Neuronal stem cell (in vitro differentiated cells): ENCODE measurements around the gene KIFC3.

Experiments used
- DNase-seq: peaks from one replicate; pipeline ENCODE4 v3.0.0-alpha.2; 2013; ENCODE audit warnings: low spot score
- H2AFZ ChIP-seq: one replicate; pipeline ENCODE4 v1.6.1; 2013; ENCODE audit warnings: mild to moderate bottlenecking, low read length, inconsistent platforms
- H2AK5ac ChIP-seq: 2 replicates; pipeline ENCODE4 v1.6.1; 2013; ENCODE audit warnings: low read depth, mild to moderate bottlenecking, inconsistent platforms, low read length, moderate library complexity, mixed read lengths
- H2BK120ac ChIP-seq: 2 replicates; pipeline ENCODE4 v1.6.1; 2013; ENCODE audit warnings: low read depth, mild to moderate bottlenecking, inconsistent platforms, low read length, moderate library complexity, mixed read lengths
- H2BK12ac ChIP-seq: one replicate; pipeline ENCODE4 v1.6.1; 2013; ENCODE audit warnings: low read length, inconsistent platforms
- H2BK15ac ChIP-seq: 2 replicates; pipeline ENCODE4 v1.6.1; 2013; ENCODE audit warnings: mild to moderate bottlenecking, low read length, inconsistent platforms, mixed read lengths
- H2BK5ac ChIP-seq: one replicate; pipeline ENCODE4 v1.6.1; 2013; ENCODE audit warnings: inconsistent platforms, mild to moderate bottlenecking, low read length, moderate library complexity
- H3K14ac ChIP-seq: one replicate; pipeline ENCODE4 v1.6.1; 2013; ENCODE audit warnings: low read length, inconsistent platforms
- H3K18ac ChIP-seq: 2 replicates; pipeline ENCODE4 v1.6.1; 2013; ENCODE audit warnings: low read length, inconsistent platforms
- H3K23ac ChIP-seq: 2 replicates; pipeline ENCODE4 v1.6.1; 2013; ENCODE audit warnings: low read depth, mild to moderate bottlenecking, mixed read lengths, low read length, inconsistent platforms; ENCODE audit not compliant: poor library complexity
- H3K27ac ChIP-seq: replicated peaks from 3 replicates; pipeline ENCODE4 v1.5.1; 2013; ENCODE audit warnings: low read length, inconsistent platforms
- H3K27me3 ChIP-seq, 3 experiments: 2 replicates each; pipeline ENCODE4 v1.6.1; 2013; ENCODE audit warnings: low read length in 3 of 3, mild to moderate bottlenecking in 2 of 3, inconsistent platforms in 1 of 3, low read depth in 1 of 3, mixed read lengths in 1 of 3, moderate library complexity in 1 of 3; ENCODE audit not compliant: control insufficient read depth in 3 of 3, insufficient read depth in 3 of 3
- H3K36me3 ChIP-seq, 2 donors: replicated peaks in 1 of 2; 2 replicates each; pipeline ENCODE4 v1.6.1; 2013; ENCODE audit warnings: low read length in 2 of 2; ENCODE audit not compliant: control insufficient read depth in 2 of 2, insufficient read depth in 2 of 2
- H3K4ac ChIP-seq: 2 replicates; pipeline ENCODE4 v1.6.1; 2013; ENCODE audit warnings: inconsistent platforms, mild to moderate bottlenecking, low read length, moderate library complexity
- H3K4me1 ChIP-seq, 2 donors: 1 replicate in 1 of 2; 2 replicates in 1 of 2; pipeline ENCODE4 v1.6.1; 2013; ENCODE audit warnings: low read length in 2 of 2, low read depth in 1 of 2; ENCODE audit not compliant: control insufficient read depth in 2 of 2, insufficient read depth in 1 of 2
- H3K4me2 ChIP-seq: one replicate; pipeline ENCODE4 v1.6.1; 2013; ENCODE audit warnings: mild to moderate bottlenecking, low read length, inconsistent platforms; ENCODE audit not compliant: insufficient read depth, poor library complexity, severe bottlenecking
- H3K4me3 ChIP-seq, 2 donors: 2 replicates each; pipeline ENCODE4 v1.5.1; 2013; ENCODE audit warnings: low read length in 2 of 2, mild to moderate bottlenecking in 2 of 2, inconsistent platforms in 1 of 2, moderate library complexity in 1 of 2
- H3K79me1 ChIP-seq: one replicate; pipeline ENCODE4 v1.6.1; 2013; ENCODE audit warnings: low read depth, mild to moderate bottlenecking, inconsistent platforms, low read length, moderate library complexity
- H3K9ac ChIP-seq: one replicate; pipeline ENCODE4 v1.6.1; 2013; ENCODE audit warnings: mild to moderate bottlenecking, low read depth, low read length, inconsistent platforms; ENCODE audit not compliant: poor library complexity
- H3K9me3 ChIP-seq, 2 donors: replicated peaks in 1 of 2; 2 replicates each; pipeline versions ENCODE3 to v1.6.1; 2013; ENCODE audit warnings: low read length in 2 of 2, mild to moderate bottlenecking in 2 of 2, inconsistent platforms in 1 of 2, low read depth in 1 of 2, mixed read lengths in 1 of 2, moderate library complexity in 1 of 2; ENCODE audit not compliant: control insufficient read depth in 2 of 2, insufficient read depth in 1 of 2
- H4K8ac ChIP-seq: one replicate; pipeline ENCODE4 v1.6.1; 2013; ENCODE audit warnings: low read depth, mild to moderate bottlenecking, inconsistent platforms, low read length, moderate library complexity
- H4K91ac ChIP-seq: one replicate; pipeline ENCODE4 v1.6.1; 2013; ENCODE audit warnings: low read length, low read depth, mild to moderate bottlenecking, inconsistent platforms; ENCODE audit not compliant: poor library complexity
- whole genome bisulfite sequencing, 2 donors: extraction: QIAGEN DNeasy Blood & Tissue Kit; methylation state at CpG; one replicate each; pipeline ENCODE4 v1.1.7; 2013; ENCODE audit warnings: missing lambda C conversion rate in 2 of 2, mixed read lengths in 1 of 2; ENCODE audit not compliant: insufficient read length in 2 of 2, insufficient replicate concordance in 1 of 2; ENCODE audit errors: extremely low coverage in 2 of 2; 5-methylcytosine and 5-hydroxymethylcytosine counted together

Gene KIFC3

DNA sequence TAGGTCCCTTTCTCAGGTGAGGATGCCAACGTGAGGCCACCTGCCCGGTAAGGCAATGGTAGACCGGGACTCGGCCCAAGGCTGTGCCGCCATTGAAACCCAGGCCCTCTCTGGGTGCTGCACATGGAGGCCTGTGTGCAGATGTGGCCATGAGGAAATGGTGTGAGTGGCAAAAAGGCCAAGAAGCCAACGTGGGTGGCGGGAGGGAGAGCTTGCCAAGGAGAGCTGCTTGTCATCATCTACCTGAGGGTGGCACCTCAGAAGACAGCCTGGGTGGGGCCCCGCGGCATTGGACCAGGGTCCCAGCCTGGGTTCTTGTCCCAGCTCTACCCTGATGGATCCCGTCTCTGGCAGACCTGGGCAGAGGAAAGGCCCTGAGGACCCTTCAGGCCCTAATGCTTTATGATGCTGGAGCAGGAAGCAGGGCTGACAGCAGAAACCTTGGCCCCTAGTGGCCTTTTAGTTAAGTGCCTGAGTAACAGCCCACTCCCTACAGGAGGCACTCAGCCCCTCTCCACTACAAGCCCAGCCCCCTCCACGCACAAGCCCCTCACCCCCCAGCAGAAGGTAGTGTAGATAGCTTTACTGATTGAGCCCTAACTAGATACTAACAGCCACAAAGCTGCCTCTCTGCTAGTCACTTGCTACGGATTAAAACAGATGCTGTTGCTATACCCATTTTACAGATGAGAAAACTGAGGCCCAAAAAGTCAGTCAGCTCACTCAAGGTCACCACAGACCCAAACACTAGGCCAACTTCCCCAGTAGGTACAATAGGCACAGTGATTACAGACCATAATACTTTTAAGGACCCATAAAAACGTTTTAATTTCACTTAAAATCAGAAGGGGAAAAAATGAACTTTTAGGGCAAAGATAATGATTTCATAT, 26.2 kb upstream of the KIFC3 start:
- peak overlapping the region; percentile 30 for H2BK15ac ChIP-seq

GRCh38 chr16:57826706-57827625, 24.7 kb upstream of the KIFC3 start:
- H3K9ac ChIP-seq = no peak overlapping the region
- no peaks in the 10 kb centered on the region for H3K79me1 ChIP-seq
- no peaks in the 10 kb centered on the region for H3K36me3 ChIP-seq
- peaks cover 0 to 2% of the 10 kb centered on the region in 2 donors for H3K4me1 ChIP-seq
- DNase-seq = no peak
- no peak overlapping the region for H2BK12ac ChIP-seq
- peaks cover 0 to 23% (median 0%) of the 10 kb centered on the region in 3 experiments for H3K27me3 ChIP-seq
- H3K27ac ChIP-seq = no peak overlapping the region
- H3K18ac ChIP-seq = peak overlapping the region; percentile 51
- no peak overlapping the region for H3K14ac ChIP-seq
- no CpG with 5 or more reads among the region's 22 CpGs for WGBS, 2 donors
- H3K4ac ChIP-seq = no peak overlapping the region
- peaks cover 0 to 2% of the 10 kb centered on the region in 2 donors for H3K9me3 ChIP-seq
- H2BK5ac ChIP-seq = no peak overlapping the region
- no peak overlapping the region for H2BK15ac ChIP-seq
- peak overlapping the region; percentile 58 for H2AK5ac ChIP-seq
- peak overlapping the region; percentile 42 for H2AFZ ChIP-seq
- no peak overlapping the region for H3K4me3 ChIP-seq
- no peak overlapping the region for H4K8ac ChIP-seq
- H3K4me2 ChIP-seq = no peak overlapping the region
- no peak overlapping the region for H4K91ac ChIP-seq
- H2BK120ac ChIP-seq = no peak overlapping the region
- H3K23ac ChIP-seq = no peak overlapping the region

More for the DNA sequence above, 26.2 kb upstream of the KIFC3 start:
- no peak overlapping the region for H2BK120ac ChIP-seq
- H3K4me3 ChIP-seq = no peak overlapping the region
- H3K27ac ChIP-seq = no peak overlapping the region
- peak overlapping the region; percentile 47 for H3K14ac ChIP-seq
- H3K4me1 ChIP-seq = peaks cover 0 to 2% of the 10 kb centered on the region in 2 donors
- no peak overlapping the region for H2BK5ac ChIP-seq
- H4K91ac ChIP-seq = no peak overlapping the region
- peak overlapping the region; percentile 38 for H3K4ac ChIP-seq
- H2AFZ ChIP-seq = no peak overlapping the region
- peak overlapping the region; percentile 35 for H2AK5ac ChIP-seq
- no peaks in the 10 kb centered on the region for H3K36me3 ChIP-seq
- peaks cover 0 to 2% of the 10 kb centered on the region in 2 donors for H3K9me3 ChIP-seq
- peak overlapping the region; percentile 13 for H3K23ac ChIP-seq
- peak overlapping the region; percentile 52 for H3K18ac ChIP-seq
- H3K79me1 ChIP-seq = no peaks in the 10 kb centered on the region
- no peak overlapping the region for H3K9ac ChIP-seq
- peaks cover 0 to 23% (median 0%) of the 10 kb centered on the region in 3 experiments for H3K27me3 ChIP-seq
- H3K4me2 ChIP-seq = no peak overlapping the region
- H2BK12ac ChIP-seq = no peak overlapping the region
- no peak for DNase-seq
- H4K8ac ChIP-seq = no peak overlapping the region
- no CpG with 5 or more reads among the region's 13 CpGs for WGBS, 2 donors

DNA sequence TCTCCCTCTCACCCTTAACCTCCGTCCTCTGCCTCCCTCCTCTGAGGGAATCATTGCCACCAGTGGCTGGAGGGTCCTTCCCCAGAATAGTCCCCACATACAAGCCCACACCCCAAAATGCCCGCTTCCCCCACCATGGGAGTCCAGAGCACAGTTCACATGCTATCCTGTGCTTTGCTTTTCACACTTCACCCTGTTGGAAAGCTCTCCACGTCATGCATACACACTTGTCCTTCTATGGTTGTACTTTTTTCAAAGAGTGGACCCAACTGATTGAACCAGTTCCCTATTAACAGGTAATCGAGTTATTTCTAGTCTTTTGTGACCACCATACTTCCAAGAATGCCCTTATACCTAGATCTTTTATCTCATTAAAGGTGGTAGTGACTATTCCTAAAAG, 23.8 kb upstream of the KIFC3 start:
- no peak overlapping the region for H3K18ac ChIP-seq
- H3K36me3 ChIP-seq = no peaks in the 10 kb centered on the region
- no peak overlapping the region for H3K4me2 ChIP-seq
- WGBS, 2 donors = no CpG with 5 or more reads among the region's 4 CpGs
- peaks cover 0 to 23% (median 0%) of the 10 kb centered on the region in 3 experiments for H3K27me3 ChIP-seq
- no peak overlapping the region for H3K14ac ChIP-seq
- H2BK120ac ChIP-seq = no peak overlapping the region
- H4K91ac ChIP-seq = no peak overlapping the region
- no peak for DNase-seq
- H3K27ac ChIP-seq = no peak overlapping the region
- no peak overlapping the region for H3K23ac ChIP-seq
- peaks cover 0 to 2% of the 10 kb centered on the region in 2 donors for H3K9me3 ChIP-seq
- H2BK15ac ChIP-seq = no peak overlapping the region
- no peaks in the 10 kb centered on the region for H3K79me1 ChIP-seq
- H2AK5ac ChIP-seq = no peak overlapping the region
- no peak overlapping the region for H2BK5ac ChIP-seq
- H3K9ac ChIP-seq = no peak overlapping the region
- H3K4me1 ChIP-seq = peaks cover 0 to 2% of the 10 kb centered on the region in 2 donors
- H3K4me3 ChIP-seq = no peak overlapping the region
- H2BK12ac ChIP-seq = no peak overlapping the region
- no peak overlapping the region for H4K8ac ChIP-seq
- H3K4ac ChIP-seq = no peak overlapping the region
- no peak overlapping the region for H2AFZ ChIP-seq
